Endothelial cell (in vitro differentiated cells): ENCODE results near the gene B3GLCT. TPM values are rescaled to one million over a fixed set of nuclear protein-coding genes. Genes with fewer than 3 reads are reported as not detected.

Experiments
- DNase-seq: peaks from one replicate; pipeline ENCODE4 v3.0.0; 2021; ENCODE audit warnings: low spot score
- H3K27ac Mint-ChIP-seq: one replicate; pipeline ENCODE4 v1.8.0; 2021; ENCODE audit warnings: mixed read lengths, inconsistent platforms; ENCODE audit not compliant: unreplicated experiment
- H3K27me3 Mint-ChIP-seq: one replicate; pipeline ENCODE4 v1.8.0; 2021; ENCODE audit warnings: mild to moderate bottlenecking, moderate library complexity, mixed read lengths, inconsistent platforms; ENCODE audit not compliant: unreplicated experiment
- H3K36me3 Mint-ChIP-seq: one replicate; pipeline ENCODE4 v1.8.0; 2021; ENCODE audit warnings: mild to moderate bottlenecking, low read depth, mixed read lengths, inconsistent platforms; ENCODE audit not compliant: unreplicated experiment
- H3K4me1 Mint-ChIP-seq: one replicate; pipeline ENCODE4 v1.8.0; 2021; ENCODE audit warnings: mild to moderate bottlenecking, mixed read lengths, inconsistent platforms; ENCODE audit not compliant: unreplicated experiment
- H3K4me3 Mint-ChIP-seq: one replicate; pipeline ENCODE4 v1.8.0; 2021; ENCODE audit warnings: mild to moderate bottlenecking, mixed read lengths, inconsistent platforms; ENCODE audit not compliant: unreplicated experiment
- H3K9me3 Mint-ChIP-seq: one replicate; pipeline ENCODE4 v1.8.0; 2021; ENCODE audit warnings: mixed read lengths, inconsistent platforms; ENCODE audit not compliant: unreplicated experiment
- total RNA-seq: library from RNA; stranded (reverse); fragmentation: NEBNext Ultra II Directional; extraction: Animal tissue kit (Norgen Biotek cat#: 25700); gene quantifications from one replicate; pipeline ENCODE4 v1.2.1, GENCODE V29; 2021; ENCODE audit not compliant: unreplicated experiment
- TF ChIP-seq, protein P1 (sequence below): fragments of 200-600 bp; sonication (generic); IDR thresholded peaks from one replicate; pipeline ENCODE4 v1.5.0; 2021; ENCODE audit warnings: antibody characterized with exemption; ENCODE audit not compliant: unreplicated experiment

Gene B3GLCT
- total RNA-seq, 1 donor from 2014 or later: 9.8 TPM

DNA sequence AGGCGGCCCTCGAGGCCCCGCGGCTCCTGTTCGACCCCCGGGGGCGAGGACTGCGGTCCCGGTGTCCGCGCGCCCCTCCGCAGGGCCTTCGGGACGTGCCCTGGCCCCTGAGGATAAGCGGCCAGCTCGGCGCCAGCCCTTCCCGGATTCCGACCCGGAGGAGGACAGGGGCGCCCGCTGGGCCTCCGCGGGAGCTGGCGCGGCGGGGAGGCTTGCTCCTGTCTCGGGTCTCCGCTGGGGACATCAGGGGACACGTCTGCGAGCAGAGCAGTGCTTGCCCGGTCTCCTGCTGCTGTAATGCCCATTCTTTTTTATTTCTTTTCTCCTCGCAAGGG lies 829 bp downstream of the B3GLCT start:
- Mint-ChIP-seq H3K4me1 (peaks cover 22% of the 10 kb centered on the region), H3K27me3 (peaks cover 8% of the 10 kb centered on the region), H3K4me3 (peak overlapping the region; percentile 92), H3K27ac (peak overlapping the region; percentile 75), H3K9me3 (no peaks in the 10 kb centered on the region), H3K36me3 (no peaks in the 10 kb centered on the region)
- TF ChIP-seq, protein P1, sequence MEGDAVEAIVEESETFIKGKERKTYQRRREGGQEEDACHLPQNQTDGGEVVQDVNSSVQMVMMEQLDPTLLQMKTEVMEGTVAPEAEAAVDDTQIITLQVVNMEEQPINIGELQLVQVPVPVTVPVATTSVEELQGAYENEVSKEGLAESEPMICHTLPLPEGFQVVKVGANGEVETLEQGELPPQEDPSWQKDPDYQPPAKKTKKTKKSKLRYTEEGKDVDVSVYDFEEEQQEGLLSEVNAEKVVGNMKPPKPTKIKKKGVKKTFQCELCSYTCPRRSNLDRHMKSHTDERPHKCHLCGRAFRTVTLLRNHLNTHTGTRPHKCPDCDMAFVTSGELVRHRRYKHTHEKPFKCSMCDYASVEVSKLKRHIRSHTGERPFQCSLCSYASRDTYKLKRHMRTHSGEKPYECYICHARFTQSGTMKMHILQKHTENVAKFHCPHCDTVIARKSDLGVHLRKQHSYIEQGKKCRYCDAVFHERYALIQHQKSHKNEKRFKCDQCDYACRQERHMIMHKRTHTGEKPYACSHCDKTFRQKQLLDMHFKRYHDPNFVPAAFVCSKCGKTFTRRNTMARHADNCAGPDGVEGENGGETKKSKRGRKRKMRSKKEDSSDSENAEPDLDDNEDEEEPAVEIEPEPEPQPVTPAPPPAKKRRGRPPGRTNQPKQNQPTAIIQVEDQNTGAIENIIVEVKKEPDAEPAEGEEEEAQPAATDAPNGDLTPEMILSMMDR: no peak
- DNase-seq: peak; percentile 63

GRCh38 chr13:31201341-31202031 lies 1.7 kb downstream of the B3GLCT start:
- no peak for DNase-seq
- Mint-ChIP-seq H3K36me3 (no peaks in the 10 kb centered on the region), H3K9me3 (no peaks in the 10 kb centered on the region), H3K27ac (peak overlapping the region; percentile 75), H3K27me3 (peaks cover 8% of the 10 kb centered on the region), H3K4me3 (peak overlapping the region; percentile 92), H3K4me1 (peaks cover 19% of the 10 kb centered on the region)
- TF ChIP-seq, protein P1: no peak

DNA sequence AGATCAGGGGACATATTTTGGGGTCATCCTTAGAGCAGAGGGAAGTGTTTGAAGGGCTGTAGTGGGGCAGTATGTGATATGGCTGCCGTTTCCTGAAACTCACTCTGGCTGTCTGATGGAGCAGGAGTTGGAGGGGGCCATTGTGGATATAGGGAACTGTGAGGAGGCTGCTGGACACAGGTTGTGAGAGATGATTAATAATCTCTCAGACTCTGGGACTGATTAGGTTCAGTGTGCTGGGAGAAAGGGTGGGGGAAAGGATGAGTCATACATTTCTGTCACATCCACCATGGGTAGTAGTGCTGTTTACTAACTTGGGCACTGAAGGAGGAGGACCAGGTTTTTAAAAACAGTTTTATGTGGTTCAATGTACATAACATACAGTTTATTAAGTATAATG lies 4.8 kb downstream of the B3GLCT start:
- no peaks in the 10 kb centered on the region for H3K36me3 Mint-ChIP-seq

DNA sequence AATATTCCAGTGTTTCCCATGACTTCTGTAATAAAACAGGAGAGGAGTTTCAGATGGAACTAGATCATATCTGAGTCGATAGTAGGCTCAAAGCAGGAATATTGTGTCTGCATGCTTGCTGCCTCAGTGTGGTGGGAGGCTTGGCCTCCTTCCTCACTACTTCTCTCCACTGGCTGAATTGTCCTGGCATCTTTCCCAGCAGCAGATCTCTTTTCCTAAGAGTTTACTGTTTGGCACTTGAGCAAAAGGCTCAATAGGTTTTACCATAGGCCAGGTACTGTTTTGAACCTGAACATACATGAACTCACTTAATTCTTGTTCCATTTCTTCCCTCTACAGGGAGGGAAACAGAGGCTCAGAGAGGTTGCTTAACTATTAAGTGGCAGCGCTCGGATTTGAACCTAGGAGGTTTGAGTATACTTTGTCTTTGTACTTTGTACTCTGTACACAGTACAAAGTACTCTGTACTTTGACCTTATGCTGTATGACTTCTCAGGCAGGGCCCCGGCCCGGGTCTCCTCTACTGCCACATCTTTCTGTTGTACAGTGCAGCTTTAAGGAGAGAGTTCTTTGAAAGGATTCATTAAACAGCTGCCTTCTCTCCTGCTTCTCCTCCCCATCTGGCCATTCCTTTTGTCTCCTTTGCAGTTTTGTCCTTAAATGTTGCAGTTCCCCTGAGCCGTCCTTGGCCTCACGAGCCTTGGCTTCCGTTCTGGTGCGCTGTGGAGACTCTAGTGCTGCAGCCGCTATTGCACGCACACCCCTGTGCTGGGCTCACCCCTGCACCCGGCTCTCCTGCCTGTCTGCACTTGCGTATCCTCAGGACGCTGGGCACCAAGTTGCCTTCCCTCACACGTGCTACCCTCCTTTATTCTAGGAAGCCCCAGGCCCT lies 8.1 kb downstream of the B3GLCT start:
- Mint-ChIP-seq H3K36me3 (no peaks in the 10 kb centered on the region), H3K4me3 (no peak overlapping the region), H3K27ac (peak overlapping the region; percentile 54), H3K4me1 (peaks cover 7% of the 10 kb centered on the region), H3K27me3 (peaks cover 1% of the 10 kb centered on the region), H3K9me3 (no peaks in the 10 kb centered on the region)
- no peak for DNase-seq
- TF ChIP-seq, protein P1: no peak

More for the DNA sequence above, 4.8 kb downstream of the B3GLCT start:
- Mint-ChIP-seq H3K27me3 (peaks cover 5% of the 10 kb centered on the region), H3K4me3 (no peak overlapping the region), H3K4me1 (peaks cover 12% of the 10 kb centered on the region), H3K27ac (no peak overlapping the region), H3K9me3 (no peaks in the 10 kb centered on the region)
- no peak for DNase-seq
- TF ChIP-seq, protein P1: no peak

DNA sequence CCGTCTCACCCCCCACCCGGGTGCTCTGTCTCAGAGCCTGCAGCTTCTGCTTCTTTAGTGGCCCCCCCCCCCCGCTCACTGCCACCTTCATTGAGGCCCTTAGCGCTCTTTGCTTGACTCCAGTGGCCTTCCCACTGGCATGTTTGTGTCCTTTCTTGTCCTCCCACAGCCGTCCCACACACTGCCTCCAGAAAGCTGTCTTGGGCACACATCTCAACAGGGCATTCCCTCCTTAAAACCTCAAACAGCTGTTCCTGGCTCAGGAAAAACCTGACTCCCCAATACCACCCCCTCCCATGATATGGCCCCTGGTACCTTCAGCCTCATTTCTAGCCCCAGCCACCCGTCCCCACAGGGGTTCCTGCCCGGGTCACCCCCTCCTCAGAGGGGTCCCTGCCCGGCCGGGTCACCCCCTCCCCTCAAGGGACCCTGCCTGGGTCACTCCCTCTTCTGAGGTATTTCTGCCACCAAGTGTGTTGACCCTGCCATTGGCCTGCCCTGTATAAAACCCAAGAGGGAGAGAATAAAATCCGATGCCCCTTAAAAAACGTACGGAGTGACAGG lies 8.9 kb downstream of the B3GLCT start:
- Mint-ChIP-seq H3K27ac (no peak overlapping the region), H3K4me1 (peaks cover 7% of the 10 kb centered on the region), H3K27me3 (peaks cover 1% of the 10 kb centered on the region)

More for the DNA sequence above, 8.9 kb downstream of the B3GLCT start:
- TF ChIP-seq, protein P1: no peak
- Mint-ChIP-seq H3K36me3 (no peaks in the 10 kb centered on the region), H3K9me3 (no peaks in the 10 kb centered on the region), H3K4me3 (no peak overlapping the region)
- no peak for DNase-seq
